PC-3 (cell line): Measurements from ENCODE around the gene PCBD1. TPM values are rescaled to one million over a fixed set of nuclear protein-coding genes. Genes with fewer than 3 reads are reported as not detected.
A peak's percentile ranks its signal among the peaks of the same experiment; 100 is the strongest.

ENCODE experiments used
- ATAC-seq: fragments of 200-7000 bp; cut with Tn5 transposase; 2 replicates; pipeline ENCODE4 v1.9.1; 2020; ENCODE audit warnings: mild to moderate bottlenecking, moderate library complexity
- BruUV-seq: library from RNA; stranded (reverse); fragments of 400-500 nt; replicated peaks from 2 replicates; lab custom pipeline; 2021; lab: Mats Ljungman, UMichigan
- CTCF ChIA-PET: fragments of 300-600 bp; sonication (Branson Sonifier 250); formaldehyde crosslinking; loops from one replicate; lab custom pipeline; 2022; ENCODE audit warnings: antibody characterized with exemption; lab: Charles Lee
- POLR2A ChIA-PET: fragments of 300-600 bp; sonication (Branson Sonifier 250); formaldehyde crosslinking; loops from one replicate; lab custom pipeline; 2022; ENCODE audit warnings: antibody characterized with exemption; ENCODE audit not compliant: unreplicated experiment; lab: Charles Lee
- DNase-seq: peaks from one replicate; pipeline ENCODE4 v3.0.0-alpha.2; 2015
- H2AFZ ChIP-seq: fragments of 300-600 bp; sonication (generic); 2 replicates; pipeline ENCODE4 v1.6.0; 2016; ENCODE audit warnings: antibody characterized with exemption, low read length
- H3F3A ChIP-seq: fragments of 300-600 bp; sonication (generic); one replicate; pipeline ENCODE4 v1.6.0; 2017; ENCODE audit warnings: antibody characterized with exemption, low read length, control low read depth, mild to moderate bottlenecking; ENCODE audit not compliant: unreplicated experiment
- H3K27ac ChIP-seq: fragments of 300-600 bp; sonication (generic); 2 replicates; pipeline ENCODE4 v1.5.1; 2016; ENCODE audit warnings: mild to moderate bottlenecking, low read length
- H3K27me3 ChIP-seq: fragments of 300-600 bp; sonication (generic); 2 replicates; pipeline ENCODE4 v1.6.1; 2016; ENCODE audit warnings: low read length, mixed read lengths
- H3K36me3 ChIP-seq: fragments of 300-600 bp; sonication (generic); 2 replicates; pipeline ENCODE4 v1.6.1; 2016; ENCODE audit warnings: low read depth, mixed run types, low read length, mixed read lengths
- H3K4me1 ChIP-seq: fragments of 300-600 bp; sonication (generic); 2 replicates; pipeline ENCODE4 v1.5.1; 2016; ENCODE audit warnings: low read length; ENCODE audit not compliant: insufficient read depth
- H3K4me2 ChIP-seq: fragments of 300-600 bp; sonication (generic); 2 replicates; pipeline ENCODE4 v1.6.0; 2016; ENCODE audit warnings: low read length
- H3K4me3 ChIP-seq: fragments of 300-600 bp; sonication (generic); 2 replicates; pipeline ENCODE4 v1.5.1; 2016; ENCODE audit warnings: mild to moderate bottlenecking, low read length, mixed read lengths
- H3K79me2 ChIP-seq: fragments of 300-600 bp; sonication (generic); 2 replicates; pipeline ENCODE4 v1.6.1; 2017; ENCODE audit warnings: low read length, mixed read lengths
- H3K9ac ChIP-seq: fragments of 300-600 bp; sonication (generic); 2 replicates; pipeline ENCODE4 v1.6.0; 2016; ENCODE audit warnings: mild to moderate bottlenecking, low read length
- H3K9me2 ChIP-seq: fragments of 300-600 bp; sonication (generic); replicated peaks from 2 replicates; pipeline ENCODE4 v1.6.1; 2016; ENCODE audit warnings: mixed run types, low read length, mixed read lengths
- H3K9me3 ChIP-seq: fragments of 300-600 bp; sonication (generic); 2 replicates; pipeline ENCODE4 v1.6.1; 2016; ENCODE audit warnings: low read length, mixed read lengths
- H4K20me1 ChIP-seq: fragments of 300-600 bp; sonication (generic); 2 replicates; pipeline ENCODE4 v1.6.1; 2016; ENCODE audit warnings: low read length, mixed read lengths
- CTCF ChIP-seq: fragments of 300-600 bp; sonication (generic); conservative IDR thresholded peaks from 2 replicates; pipeline ENCODE4 v1.5.1; 2017; ENCODE audit warnings: antibody characterized with exemption, low read depth, mild to moderate bottlenecking, low read length
- EZH2 ChIP-seq: fragments of 300-600 bp; sonication (generic); IDR thresholded peaks from one replicate; pipeline ENCODE4 v1.6.1; 2017; ENCODE audit warnings: antibody characterized with exemption, mild to moderate bottlenecking, low read length; ENCODE audit not compliant: unreplicated experiment
- EZH2phosphoT487 ChIP-seq: fragments of 300-600 bp; sonication (generic); IDR thresholded peaks from 2 replicates; pipeline ENCODE4 v1.6.1; 2018; ENCODE audit warnings: mild to moderate bottlenecking, antibody characterized with exemption, low read length, borderline replicate concordance
- intact Hi-C: fragments of 100-400 bp; cut with micrococcal nuclease; formaldehyde crosslinking; loops from 2 replicates; pipeline ENCODE4 v1.9.0; 2023
- total RNA-seq: library from RNA; depleted of rRNA; stranded (reverse); fragments of >200 nt; gene quantifications from 2 replicates; pipeline ENCODE4 v1.2.3, GENCODE V29; 2014

PCBD1 gene
- total RNA-seq, 1 experiment from 2014 or later = 283 TPM

- H3K36me3 ChIP-seq = no peaks in the 10 kb centered on the region
- DNase-seq (peak; percentile 69), ATAC-seq (peak; percentile 15; the same call in 1 of the 2 replicates)
- no TSS peak for BruUV-seq
- H3K9me2 ChIP-seq = no peaks in the 10 kb centered on the region
- H3K4me2 ChIP-seq = no peak overlapping the region
- H3K9ac ChIP-seq = no peak overlapping the region
- H3K27ac ChIP-seq = no peak overlapping the region
- TF ChIP-seq EZH2 (no peak), CTCF (no peak), EZH2phosphoT487 (no peak)
- intact Hi-C loops = no loop called here
- H3K27me3 ChIP-seq = no peaks in the 10 kb centered on the region
- POLR2A ChIA-PET = no interaction called here
- no peaks in the 10 kb centered on the region for H3F3A ChIP-seq
- H3K9me3 ChIP-seq = no peaks in the 10 kb centered on the region
- no peak overlapping the region for H3K4me3 ChIP-seq
- CTCF ChIA-PET = no interaction called here
- H2AFZ ChIP-seq = no peak overlapping the region
- peaks cover 12% of the 10 kb centered on the region for H3K4me1 ChIP-seq
- no peaks in the 10 kb centered on the region for H3K79me2 ChIP-seq
- H4K20me1 ChIP-seq = no peaks in the 10 kb centered on the region
Measured at GRCh38 chr10:70898687-70899086, 10.3 kb upstream of the PCBD1 start.

GRCh38 chr10:70896551-70896950 lies 8.2 kb upstream of the PCBD1 start:
- Histone ChIP-seq H3K9me2 (no peaks in the 10 kb centered on the region), H3K27me3 (no peaks in the 10 kb centered on the region), H3F3A (no peaks in the 10 kb centered on the region), H3K4me1 (peaks cover 10% of the 10 kb centered on the region), H3K4me2 (no peak overlapping the region), H3K79me2 (no peaks in the 10 kb centered on the region), H3K4me3 (no peak overlapping the region), H3K36me3 (no peaks in the 10 kb centered on the region), H3K27ac (no peak overlapping the region), H3K9me3 (no peaks in the 10 kb centered on the region), H3K9ac (no peak overlapping the region), H2AFZ (no peak overlapping the region), H4K20me1 (no peaks in the 10 kb centered on the region)
- ATAC-seq = no peak
- intact Hi-C loops = no loop called here
- no peak for DNase-seq
- BruUV-seq = no TSS peak
- ChIA-PET POLR2A (no interaction called here), CTCF (no interaction called here)
- TF ChIP-seq CTCF (no peak), EZH2 (no peak), EZH2phosphoT487 (no peak)

GRCh38 chr10:70894416-70894815 lies 6.1 kb upstream of the PCBD1 start:
- Histone ChIP-seq H3K27me3 (no peaks in the 10 kb centered on the region), H3K36me3 (no peaks in the 10 kb centered on the region), H3K9ac (no peak overlapping the region), H3K27ac (no peak overlapping the region), H3K4me1 (peaks cover 17% of the 10 kb centered on the region), H3K9me2 (no peaks in the 10 kb centered on the region), H3K4me2 (no peak overlapping the region), H3K9me3 (no peaks in the 10 kb centered on the region), H3K79me2 (peaks cover under 1% of the 10 kb centered on the region), H2AFZ (no peak overlapping the region), H4K20me1 (no peaks in the 10 kb centered on the region), H3K4me3 (no peak overlapping the region), H3F3A (no peaks in the 10 kb centered on the region)
- DNase-seq = no peak
- POLR2A ChIA-PET = no interaction called here
- ATAC-seq = no peak
- intact Hi-C loops = no loop called here
- CTCF ChIA-PET = interaction anchor here (0.7 kb wide), 1 partner anchor 56 kb away, joined by 5 read pairs; no protein-coding TSS in a partner anchor
- TF ChIP-seq CTCF = no peak
- no peak for TF ChIP-seq EZH2phosphoT487
- no peak for TF ChIP-seq EZH2
- BruUV-seq = no TSS peak
